Activated CD4-positive, alpha-beta memory T cell treated with anti-CD3 and anti-CD28 coated beads, Interleukin-2, amount 10 ng/mL, durations not matched to agents 7 days and 5 days (primary cell): ENCODE data around the gene GMDS. TPM values are rescaled to one million over a fixed set of nuclear protein-coding genes. Genes with fewer than 3 reads are reported as not detected.

ENCODE experiments used
- CTCF ChIA-PET: fragments of 350-600 bp; sonication (Branson Sonifier 250); formaldehyde crosslinking; loops from one replicate; lab custom pipeline; 2021; ENCODE audit warnings: antibody characterized with exemption, inconsistent platforms; lab: Charles Lee
- POLR2A ChIA-PET: fragments of 350-600 bp; sonication (Branson Sonifier 250); formaldehyde crosslinking; loops from one replicate; lab custom pipeline; 2021; ENCODE audit warnings: antibody characterized with exemption; lab: Charles Lee
- DNase-seq: peaks from one replicate; pipeline ENCODE4 v3.0.0-alpha.2; 2020
- H3K27ac Mint-ChIP-seq: one replicate; pipeline ENCODE4 v1.8.0; 2021; ENCODE audit warnings: mild to moderate bottlenecking, mixed read lengths
- H3K27me3 Mint-ChIP-seq: one replicate; pipeline ENCODE4 v1.8.0; 2021; ENCODE audit warnings: mixed read lengths
- H3K36me3 Mint-ChIP-seq: one replicate; pipeline ENCODE4 v1.8.0; 2021; ENCODE audit warnings: low read depth, mixed read lengths
- H3K4me1 Mint-ChIP-seq: one replicate; pipeline ENCODE4 v1.8.0; 2021; ENCODE audit warnings: mixed read lengths
- H3K4me3 Mint-ChIP-seq: one replicate; pipeline ENCODE4 v1.8.0; 2021; ENCODE audit warnings: mild to moderate bottlenecking, mixed read lengths
- H3K9me3 Mint-ChIP-seq: one replicate; pipeline ENCODE4 v1.8.0; 2021; ENCODE audit warnings: mixed read lengths
- total RNA-seq, 2 experiments: library from RNA; stranded (reverse); gene quantifications; one replicate each; pipeline ENCODE4 v1.2.3, GENCODE V29; 2021

Gene GMDS
- total RNA-seq, 2 experiments from 2014 or later, result 23.7 to 24.7 TPM

GRCh38 chr6:2037237-2037926 is 208.0 kb downstream of the GMDS start:
- Mint-ChIP-seq H3K36me3 (peaks cover 3% of the 10 kb centered on the region), H3K4me3 (no peak overlapping the region), H3K9me3 (no peaks in the 10 kb centered on the region), H3K27me3 (peaks cover 7% of the 10 kb centered on the region), H3K27ac (no peak overlapping the region), H3K4me1 (peaks cover 25% of the 10 kb centered on the region)
- ChIA-PET POLR2A (interaction anchor here (1.2 to 1.3 kb wide), 2 partner anchors 33 to 44 kb away, joined by 3 to 7 read pairs; no protein-coding TSS in a partner anchor), CTCF (interaction anchor here (1.0 kb wide), 1 partner anchor 67 kb away, joined by 3 read pairs; no protein-coding TSS in a partner anchor)
- no peak for DNase-seq

DNA sequence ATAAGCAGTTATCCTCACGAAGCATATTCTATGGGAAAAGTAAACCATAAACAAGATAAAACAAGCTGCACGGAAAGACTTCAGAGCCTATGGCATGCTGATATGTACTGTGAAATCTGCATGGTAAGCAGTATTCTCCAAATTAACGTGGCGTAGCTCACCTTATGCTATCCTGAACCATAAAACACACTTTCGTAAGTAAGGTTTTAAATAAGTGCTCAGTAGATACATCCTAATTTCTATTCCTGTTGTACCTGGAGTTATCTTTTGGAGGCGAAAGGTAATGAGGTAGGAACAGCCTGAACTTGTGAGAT is 208.7 kb downstream of the GMDS start:
- ChIA-PET CTCF (no interaction called here), POLR2A (no interaction called here)

DNA sequence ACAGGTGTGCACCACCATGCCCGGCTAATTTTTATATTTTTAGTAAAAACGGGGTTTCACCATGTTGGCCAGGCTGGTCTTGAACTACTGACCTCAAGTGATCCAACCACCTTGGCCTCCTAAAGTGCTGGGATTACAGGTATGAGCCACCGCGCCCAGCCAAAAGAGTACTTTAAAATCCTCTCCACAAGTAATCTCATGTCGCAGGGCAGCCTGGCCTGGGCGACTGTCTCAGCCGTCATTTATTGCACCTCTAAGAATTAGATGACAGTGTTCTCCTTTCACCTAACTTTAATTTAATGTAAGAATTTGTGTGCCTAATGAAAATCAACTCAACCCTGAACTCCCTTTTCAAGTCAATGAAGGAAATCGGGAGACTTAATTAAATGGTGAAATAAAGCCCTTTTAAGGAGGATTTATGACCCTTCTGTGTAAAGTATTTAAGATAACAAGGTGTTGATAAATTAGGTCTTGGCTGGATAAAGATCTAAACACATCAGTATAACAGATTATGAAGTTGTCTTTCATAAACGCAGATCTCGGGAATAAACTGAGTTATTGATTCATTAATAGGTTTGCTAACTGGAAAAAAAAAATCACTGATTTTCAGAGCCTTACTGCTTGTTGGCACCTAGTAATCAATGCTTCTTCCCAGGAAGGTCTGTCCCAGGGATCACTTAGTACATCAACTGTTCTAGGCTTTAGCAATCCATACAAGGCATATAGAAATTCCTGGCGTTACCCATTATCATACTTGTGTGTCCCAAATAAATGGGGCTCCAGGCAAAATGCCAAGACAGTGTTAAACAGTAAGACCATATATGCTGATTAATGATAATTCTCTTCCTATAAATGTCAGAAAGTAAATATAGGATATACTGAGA is 209.3 kb downstream of the GMDS start:
- Mint-ChIP-seq H3K27ac (no peak overlapping the region), H3K4me3 (no peak overlapping the region), H3K36me3 (peaks cover 3% of the 10 kb centered on the region), H3K4me1 (peaks cover 25% of the 10 kb centered on the region), H3K9me3 (no peaks in the 10 kb centered on the region), H3K27me3 (peaks cover 7% of the 10 kb centered on the region)
- ChIA-PET CTCF (no interaction called here), POLR2A (no interaction called here)
- no peak for DNase-seq

More for the DNA sequence above, 208.7 kb downstream of the GMDS start:
- H3K9me3 Mint-ChIP-seq, result no peaks in the 10 kb centered on the region
- no peak for DNase-seq
- peaks cover 3% of the 10 kb centered on the region for H3K36me3 Mint-ChIP-seq
- peaks cover 7% of the 10 kb centered on the region for H3K27me3 Mint-ChIP-seq
- peaks cover 25% of the 10 kb centered on the region for H3K4me1 Mint-ChIP-seq
- H3K27ac Mint-ChIP-seq, result no peak overlapping the region
- no peak overlapping the region for H3K4me3 Mint-ChIP-seq

- peaks cover 3% of the 10 kb centered on the region for H3K36me3 Mint-ChIP-seq
- CTCF ChIA-PET, result no interaction called here
Observed at GRCh38 chr6:2035046-2035445, 210.4 kb downstream of the GMDS start.

GRCh38 chr6:2034256-2034655 is 211.1 kb downstream of the GMDS start:
- POLR2A ChIA-PET, result no interaction called here
- H3K36me3 Mint-ChIP-seq, result peaks cover 3% of the 10 kb centered on the region

More at GRCh38 chr6:2035046-2035445, 210.4 kb downstream of the GMDS start:
- no peak for DNase-seq
- POLR2A ChIA-PET, result no interaction called here
- no peak overlapping the region for H3K4me3 Mint-ChIP-seq
- H3K4me1 Mint-ChIP-seq, result peaks cover 25% of the 10 kb centered on the region
- H3K9me3 Mint-ChIP-seq, result no peaks in the 10 kb centered on the region
- H3K27me3 Mint-ChIP-seq, result peaks cover 7% of the 10 kb centered on the region
- H3K27ac Mint-ChIP-seq, result no peak overlapping the region

DNA sequence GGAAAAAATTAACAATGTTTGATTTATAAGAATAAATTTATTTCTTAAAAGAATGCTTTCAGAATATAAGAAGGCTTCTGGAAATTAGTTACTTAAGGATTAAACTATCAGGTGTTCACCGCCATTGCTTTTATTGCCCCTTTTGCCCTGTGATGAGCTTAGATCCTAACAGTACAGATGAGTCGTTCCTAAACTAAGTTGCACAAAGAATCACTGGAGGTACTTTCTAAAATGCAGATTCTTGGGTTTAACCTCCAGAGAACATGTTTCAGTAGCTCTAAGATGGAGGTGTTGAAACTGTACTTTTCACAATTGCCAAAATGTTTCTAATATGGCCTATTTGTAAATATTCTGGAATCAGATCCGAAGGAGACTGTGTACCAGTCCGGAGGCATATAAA is 211.9 kb downstream of the GMDS start:
- Mint-ChIP-seq H3K27me3 (peaks cover 7% of the 10 kb centered on the region), H3K36me3 (peaks cover 3% of the 10 kb centered on the region), H3K4me1 (peaks cover 22% of the 10 kb centered on the region), H3K9me3 (no peaks in the 10 kb centered on the region), H3K27ac (no peak overlapping the region), H3K4me3 (no peak overlapping the region)
- DNase-seq, result no peak
- ChIA-PET CTCF (no interaction called here), POLR2A (no interaction called here)

More at GRCh38 chr6:2034256-2034655, 211.1 kb downstream of the GMDS start:
- Mint-ChIP-seq H3K27me3 (peaks cover 7% of the 10 kb centered on the region), H3K4me3 (no peak overlapping the region), H3K4me1 (peaks cover 25% of the 10 kb centered on the region), H3K27ac (no peak overlapping the region), H3K9me3 (no peaks in the 10 kb centered on the region)
- CTCF ChIA-PET, result no interaction called here
- no peak for DNase-seq

DNA sequence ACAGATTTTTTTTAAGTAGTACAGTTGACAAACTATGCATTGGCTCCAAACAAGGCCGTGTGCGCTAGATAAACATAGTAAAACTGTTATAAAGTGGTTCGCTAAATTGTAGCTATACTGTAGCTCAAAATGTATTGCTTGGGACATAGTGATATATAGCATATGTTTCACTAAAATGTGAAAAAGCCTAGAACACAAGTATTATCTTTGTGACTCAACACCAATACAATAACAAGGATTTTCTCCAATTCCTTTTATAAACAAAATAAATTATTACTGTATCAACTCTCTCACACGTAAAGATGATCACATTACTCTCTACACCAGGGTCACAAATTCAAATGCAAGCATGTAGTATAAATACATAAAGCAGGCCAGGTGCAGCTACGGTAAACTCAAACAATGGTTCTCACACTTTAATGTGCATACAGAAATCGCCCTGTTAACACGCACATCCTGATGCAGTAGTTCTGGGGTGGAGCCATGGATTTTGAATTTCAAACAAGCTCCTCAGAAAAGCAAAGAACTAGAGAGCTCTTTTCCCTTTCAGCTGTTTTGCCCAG is 214.6 kb downstream of the GMDS start:
- ChIA-PET CTCF (no interaction called here), POLR2A (no interaction called here)
- Mint-ChIP-seq H3K4me3 (no peak overlapping the region), H3K4me1 (peaks cover 8% of the 10 kb centered on the region), H3K27ac (no peak overlapping the region), H3K9me3 (no peaks in the 10 kb centered on the region), H3K36me3 (peaks cover 3% of the 10 kb centered on the region), H3K27me3 (no peaks in the 10 kb centered on the region)
- DNase-seq, result no peak

DNA sequence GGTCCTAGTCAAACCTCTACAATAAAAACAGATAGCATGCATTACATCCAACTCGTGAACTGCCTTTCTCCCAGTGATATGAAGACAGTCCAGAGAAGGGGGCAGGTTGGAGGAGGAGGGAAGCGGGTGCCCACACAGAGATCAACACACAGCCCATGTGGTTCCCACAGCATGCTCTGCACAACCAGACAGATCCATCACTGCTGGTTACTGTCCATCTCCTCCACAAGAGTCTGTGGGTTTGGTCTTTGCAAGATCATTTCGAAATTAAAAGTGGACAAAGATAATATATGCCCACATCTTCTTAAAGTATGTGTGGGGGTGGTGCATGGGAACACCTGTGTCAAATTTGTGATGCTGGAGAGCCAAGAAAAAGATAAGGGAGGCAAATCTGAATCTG is 215.5 kb downstream of the GMDS start:
- no peaks in the 10 kb centered on the region for H3K9me3 Mint-ChIP-seq
- H3K4me1 Mint-ChIP-seq, result peaks cover 8% of the 10 kb centered on the region
- POLR2A ChIA-PET, result no interaction called here
- no peaks in the 10 kb centered on the region for H3K27me3 Mint-ChIP-seq
- no peak for DNase-seq
- CTCF ChIA-PET, result no interaction called here
- no peaks in the 10 kb centered on the region for H3K36me3 Mint-ChIP-seq
- no peak overlapping the region for H3K4me3 Mint-ChIP-seq
- H3K27ac Mint-ChIP-seq, result no peak overlapping the region

DNA sequence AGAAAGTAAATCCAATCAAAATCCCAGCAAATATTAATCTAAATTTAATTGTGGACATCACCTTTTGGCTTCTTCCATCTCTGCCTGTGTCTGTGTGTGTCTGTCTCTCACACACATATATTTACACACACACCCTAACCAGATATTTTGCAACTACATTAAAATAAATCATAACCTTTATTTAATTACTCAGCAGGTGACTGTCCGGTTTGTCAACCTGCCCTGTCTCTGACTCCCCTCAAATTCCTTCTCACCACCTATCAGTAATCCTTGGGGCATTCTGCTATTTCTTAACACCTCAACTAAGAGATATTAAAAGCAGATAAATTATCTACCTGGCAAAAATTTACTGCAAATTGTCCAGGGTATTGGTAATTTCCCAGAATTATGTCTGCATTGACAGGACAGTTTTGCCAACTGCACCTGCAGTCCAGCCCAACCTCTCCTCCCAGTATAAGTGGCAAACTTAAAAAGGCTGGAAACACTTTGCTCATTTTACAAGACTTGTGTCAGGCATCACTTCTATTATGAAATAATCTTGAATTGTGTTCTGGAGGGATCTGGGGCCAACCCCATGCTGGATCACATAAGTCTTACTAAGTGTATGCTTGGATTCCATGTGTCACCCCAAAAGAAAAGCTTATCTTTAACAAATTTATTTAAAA is 216.1 kb downstream of the GMDS start:
- peaks cover 8% of the 10 kb centered on the region for H3K4me1 Mint-ChIP-seq
- CTCF ChIA-PET, result no interaction called here
- H3K27ac Mint-ChIP-seq, result no peak overlapping the region
- no peaks in the 10 kb centered on the region for H3K36me3 Mint-ChIP-seq
- H3K27me3 Mint-ChIP-seq, result no peaks in the 10 kb centered on the region
- H3K9me3 Mint-ChIP-seq, result no peaks in the 10 kb centered on the region
- POLR2A ChIA-PET, result no interaction called here
- no peak for DNase-seq
- no peak overlapping the region for H3K4me3 Mint-ChIP-seq

GRCh38 chr6:2028457-2029038 is 216.9 kb downstream of the GMDS start:
- no peak overlapping the region for H3K4me3 Mint-ChIP-seq
- ChIA-PET POLR2A (no interaction called here), CTCF (no interaction called here)
- no peak for DNase-seq
- H3K36me3 Mint-ChIP-seq, result no peaks in the 10 kb centered on the region
- no peak overlapping the region for H3K27ac Mint-ChIP-seq
- H3K9me3 Mint-ChIP-seq, result no peaks in the 10 kb centered on the region
- H3K27me3 Mint-ChIP-seq, result no peaks in the 10 kb centered on the region
- peaks cover 7% of the 10 kb centered on the region for H3K4me1 Mint-ChIP-seq

- ChIA-PET POLR2A (no interaction called here), CTCF (no interaction called here)
- Mint-ChIP-seq H3K4me3 (no peak overlapping the region), H3K27me3 (no peaks in the 10 kb centered on the region), H3K9me3 (no peaks in the 10 kb centered on the region), H3K36me3 (no peaks in the 10 kb centered on the region), H3K4me1 (peaks cover 6% of the 10 kb centered on the region), H3K27ac (no peak overlapping the region)
- DNase-seq, result no peak
Observed at GRCh38 chr6:2026133-2026532, 219.3 kb downstream of the GMDS start.

DNA sequence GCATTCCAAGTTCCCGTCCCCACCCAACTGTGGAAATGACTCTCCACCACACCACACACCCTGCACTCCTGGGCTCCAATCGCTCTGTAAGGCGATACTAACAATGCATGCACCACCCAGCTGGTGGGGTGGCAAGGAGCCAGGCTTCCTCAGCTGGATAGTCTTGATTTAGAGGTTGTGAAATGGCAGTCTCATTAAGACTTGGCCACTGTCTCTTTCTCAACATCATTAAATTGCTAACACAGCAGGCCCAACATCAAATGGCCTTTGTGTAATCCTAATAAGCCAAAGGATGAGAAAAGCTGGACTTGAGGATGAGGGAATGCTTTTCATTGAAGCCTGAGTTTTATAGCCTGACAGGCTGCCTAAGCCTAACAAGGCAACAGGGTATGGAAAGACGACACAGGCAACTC is 223.7 kb downstream of the GMDS start:
- ChIA-PET POLR2A (no interaction called here), CTCF (no interaction called here)
- no peak for DNase-seq
- no peaks in the 10 kb centered on the region for H3K27me3 Mint-ChIP-seq
- H3K4me1 Mint-ChIP-seq, result no peaks in the 10 kb centered on the region
- no peaks in the 10 kb centered on the region for H3K36me3 Mint-ChIP-seq
- no peaks in the 10 kb centered on the region for H3K9me3 Mint-ChIP-seq
- no peak overlapping the region for H3K4me3 Mint-ChIP-seq
- no peak overlapping the region for H3K27ac Mint-ChIP-seq

- Mint-ChIP-seq H3K4me1 (no peaks in the 10 kb centered on the region), H3K4me3 (no peak overlapping the region), H3K9me3 (no peaks in the 10 kb centered on the region), H3K27ac (no peak overlapping the region), H3K27me3 (no peaks in the 10 kb centered on the region), H3K36me3 (no peaks in the 10 kb centered on the region)
- POLR2A ChIA-PET, result no interaction called here
- no peak for DNase-seq
- CTCF ChIA-PET, result no interaction called here
Observed at GRCh38 chr6:2020909-2021308, 224.5 kb downstream of the GMDS start.
